Neural cell (in vitro differentiated cells): ENCODE measurements around the gene PCNA. TPM values are rescaled to one million over a fixed set of nuclear protein-coding genes. Genes with fewer than 3 reads are reported as not detected.

Source experiments
- H2AFZ ChIP-seq: fragments of 200-600, 300-800 bp; sonication (generic), shearing (Covaris generic); 2 replicates; pipeline ENCODE4 v1.6.0; 2014; ENCODE audit warnings: low read depth, mild to moderate bottlenecking, antibody characterized with exemption, low read length, moderate library complexity
- H3F3A ChIP-seq: fragments of 200-600 bp; shearing (Covaris generic); 2 replicates; pipeline ENCODE4 v1.6.1; 2016; ENCODE audit warnings: mild to moderate bottlenecking, moderate library complexity, mixed read lengths, antibody characterized with exemption, low read length; ENCODE audit not compliant: insufficient read depth, poor library complexity, severe bottlenecking
- H3K27ac ChIP-seq: fragments of 200-600, 300-800 bp; sonication (generic), shearing (Covaris generic); 2 replicates; pipeline ENCODE4 v1.5.1; 2014; ENCODE audit warnings: mild to moderate bottlenecking, low read length, moderate library complexity
- H3K27me3 ChIP-seq: fragments of 300-800, 200-600 bp; sonication (generic), shearing (Covaris generic); 2 replicates; pipeline ENCODE4 v1.6.0; 2014; ENCODE audit warnings: mild to moderate bottlenecking, low read depth, low read length, moderate library complexity; ENCODE audit not compliant: insufficient read depth
- H3K36me3 ChIP-seq: fragments of 300-800, 200-600 bp; sonication (generic), shearing (Covaris generic); 2 replicates; pipeline ENCODE4 v1.5.1; 2014; ENCODE audit warnings: mild to moderate bottlenecking, antibody characterized with exemption, low read length, moderate library complexity; ENCODE audit not compliant: insufficient read depth
- H3K4me2 ChIP-seq: fragments of 300-800, 200-600 bp; sonication (generic), shearing (Covaris generic); 2 replicates; pipeline ENCODE4 v1.6.0; 2014; ENCODE audit warnings: mild to moderate bottlenecking, low read length
- H3K4me3 ChIP-seq: fragments of 300-800, 200-600 bp; sonication (generic), shearing (Covaris generic); 2 replicates; pipeline ENCODE4 v1.5.1; 2014; ENCODE audit warnings: mild to moderate bottlenecking, low read length, moderate library complexity
- H3K79me2 ChIP-seq: fragments of 200-600 bp; shearing (Covaris generic); replicated peaks from 2 replicates; pipeline ENCODE4 v1.6.0; 2014; ENCODE audit warnings: mild to moderate bottlenecking, low read length, moderate library complexity; ENCODE audit not compliant: insufficient read depth
- H3K9ac ChIP-seq: fragments of 300-800, 200-600 bp; sonication (generic), shearing (Covaris generic); 2 replicates; pipeline ENCODE4 v1.6.1; 2016; ENCODE audit warnings: mild to moderate bottlenecking, low read length, mixed read lengths
- H3K9me2 ChIP-seq: fragments of 200-600 bp; shearing (Covaris generic); 2 replicates; pipeline ENCODE4 v1.6.1; 2016; ENCODE audit warnings: mild to moderate bottlenecking, low read length, mixed read lengths; ENCODE audit not compliant: insufficient read depth
- H3K9me3 ChIP-seq: fragments of 200-600, 300-800 bp; sonication (generic), shearing (Covaris generic); 2 replicates; pipeline ENCODE4 v1.6.1; 2016; ENCODE audit warnings: mild to moderate bottlenecking, mixed run types, low read length, moderate library complexity, mixed read lengths
- H4K20me1 ChIP-seq: fragments of 200-600 bp; shearing (Covaris generic); 2 replicates; pipeline ENCODE4 v1.6.1; 2016; ENCODE audit warnings: mild to moderate bottlenecking, mixed run types; ENCODE audit not compliant: insufficient read depth
- EP300 ChIP-seq: fragments of 450-650 bp; conservative IDR thresholded peaks from 2 replicates; pipeline ENCODE4 v1.6.1; 2014; ENCODE audit warnings: antibody characterized with exemption, mild to moderate bottlenecking, moderate library complexity; ENCODE audit not compliant: poor library complexity, severe bottlenecking
- EZH2 ChIP-seq: fragments of 200-600, 300-800 bp; shearing (Covaris generic), sonication (generic); IDR thresholded peaks from 2 replicates; pipeline ENCODE4 v1.6.1; 2014; ENCODE audit warnings: antibody characterized with exemption, low read length, borderline replicate concordance, mild to moderate bottlenecking; ENCODE audit not compliant: insufficient read depth, poor library complexity, severe bottlenecking
- MXI1 ChIP-seq: fragments of 450-650 bp; conservative IDR thresholded peaks from 2 replicates; pipeline ENCODE4 v1.6.1; 2014; ENCODE audit warnings: antibody characterized with exemption, mild to moderate bottlenecking; ENCODE audit not compliant: poor library complexity, severe bottlenecking
- POLR2AphosphoS5 ChIP-seq: IDR thresholded peaks from 2 replicates; pipeline ENCODE4 v1.6.1; 2012
- RAD21 ChIP-seq: fragments of 450-650 bp; conservative IDR thresholded peaks from 2 replicates; pipeline ENCODE4 v1.6.1; 2014; ENCODE audit warnings: antibody characterized with exemption, mild to moderate bottlenecking, moderate library complexity
- SMC3 ChIP-seq: fragments of 450-650 bp; conservative IDR thresholded peaks from 2 replicates; pipeline ENCODE4 v1.6.1; 2014; ENCODE audit warnings: antibody characterized with exemption, mild to moderate bottlenecking, moderate library complexity; ENCODE audit not compliant: poor library complexity
- TAF1 ChIP-seq: IDR thresholded peaks from 2 replicates; pipeline ENCODE4 v1.6.1; 2012; ENCODE audit warnings: low read depth
- polyA plus RNA-seq: library from polyadenylated mRNA; depleted of rRNA; stranded (reverse); fragments of >200 nt; gene quantifications from 2 replicates; pipeline ENCODE4 v1.2.3, GENCODE V29; 2014
- TF ChIP-seq, protein P1 (sequence below): fragments of 450-650 bp; IDR thresholded peaks from 2 replicates; pipeline ENCODE4 v1.5.1; 2014; ENCODE audit warnings: antibody characterized with exemption, mild to moderate bottlenecking, moderate library complexity; ENCODE audit not compliant: poor library complexity, severe bottlenecking
- TF ChIP-seq, protein P2 (sequence below): IDR thresholded peaks from 2 replicates; pipeline ENCODE4 v1.6.1; 2012; ENCODE audit warnings: borderline replicate concordance

PCNA gene
- polyA plus RNA-seq, 1 donor from 2014 or later: 165 TPM

DNA sequence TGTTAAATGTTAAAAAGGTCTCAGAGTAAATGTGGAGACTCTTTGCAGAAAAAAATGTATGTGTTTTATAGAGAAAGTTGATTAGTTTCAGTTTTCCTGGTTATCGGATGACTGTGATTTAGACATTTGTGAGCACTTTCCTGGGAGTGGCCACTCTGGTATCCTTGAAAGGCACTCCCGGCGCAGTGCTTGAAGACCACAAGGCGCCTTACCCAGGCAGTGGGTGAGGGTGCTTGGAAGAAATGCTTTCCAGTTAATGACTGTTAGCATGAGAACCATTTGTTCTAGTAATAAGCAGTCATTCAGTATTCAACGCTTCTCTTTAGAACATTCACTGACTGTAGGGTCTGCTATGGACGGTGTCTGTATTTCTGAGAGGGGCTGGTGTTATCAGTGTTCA, 14.2 kb upstream of the PCNA start:
- no peak overlapping the region for H2AFZ ChIP-seq
- no peak overlapping the region for H3K9ac ChIP-seq
- TF ChIP-seq MXI1: no peak
- no peaks in the 10 kb centered on the region for H3K9me2 ChIP-seq
- no peak overlapping the region for H3K27ac ChIP-seq
- H3K4me3 ChIP-seq: no peak overlapping the region
- no peaks in the 10 kb centered on the region for H3F3A ChIP-seq
- H3K27me3 ChIP-seq: no peaks in the 10 kb centered on the region
- peaks cover 80% of the 10 kb centered on the region for H3K79me2 ChIP-seq
- H3K9me3 ChIP-seq: no peaks in the 10 kb centered on the region
- H3K36me3 ChIP-seq: no peaks in the 10 kb centered on the region
- H3K4me2 ChIP-seq: no peak overlapping the region
- peaks cover 6% of the 10 kb centered on the region for H4K20me1 ChIP-seq

DNA sequence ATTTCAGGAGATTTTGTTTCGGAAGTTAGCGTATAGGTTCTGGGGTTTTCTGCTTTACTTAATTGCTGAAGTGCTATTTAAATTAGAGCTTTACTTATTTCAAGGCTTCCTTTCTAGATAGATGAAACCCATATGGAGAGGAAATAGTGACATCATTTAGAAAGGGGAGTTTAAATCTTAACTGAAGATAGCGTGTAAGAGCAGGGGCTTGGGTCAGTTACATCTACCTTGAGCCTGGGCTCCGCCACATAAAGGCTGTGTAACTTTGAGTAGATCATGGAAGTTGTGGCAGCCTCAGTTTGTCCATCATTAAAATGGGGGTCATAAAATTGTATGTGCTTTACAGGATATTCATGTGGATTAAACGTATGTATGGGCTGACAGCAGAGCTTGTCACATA, 11.7 kb upstream of the PCNA start:
- peaks cover 5% of the 10 kb centered on the region for H4K20me1 ChIP-seq
- TF ChIP-seq TAF1 (no peak), EP300 (no peak)
- peaks cover 4% of the 10 kb centered on the region for H3F3A ChIP-seq
- H3K9ac ChIP-seq: no peak overlapping the region
- no peaks in the 10 kb centered on the region for H3K9me3 ChIP-seq
- no peak overlapping the region for H3K27ac ChIP-seq
- no peaks in the 10 kb centered on the region for H3K27me3 ChIP-seq
- no peak overlapping the region for H3K4me3 ChIP-seq
- H3K4me2 ChIP-seq: no peak overlapping the region
- H2AFZ ChIP-seq: no peak overlapping the region
- no peaks in the 10 kb centered on the region for H3K9me2 ChIP-seq
- no peaks in the 10 kb centered on the region for H3K36me3 ChIP-seq
- peaks cover 78% of the 10 kb centered on the region for H3K79me2 ChIP-seq

DNA sequence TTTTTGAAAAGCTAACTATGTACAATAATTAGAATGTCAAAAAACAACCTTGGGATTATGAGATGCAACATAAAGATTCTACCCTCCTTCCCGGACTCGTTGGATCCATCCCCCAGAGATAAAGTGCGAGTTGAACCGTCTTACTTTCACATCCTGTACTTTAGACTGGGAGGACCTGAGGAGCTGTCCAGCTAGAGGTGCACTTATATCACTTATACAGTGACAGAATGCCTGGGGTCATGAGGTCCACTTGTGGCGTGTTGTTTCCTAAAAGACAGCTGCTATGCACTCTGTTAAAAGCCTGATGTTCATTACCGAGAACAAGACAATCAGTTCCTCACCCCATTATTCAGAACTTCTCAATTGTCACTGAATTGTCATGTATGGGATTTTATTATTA, 9.1 kb upstream of the PCNA start:
- Histone ChIP-seq H3K9me3 (no peaks in the 10 kb centered on the region), H3K4me3 (peak overlapping the region; percentile 91), H3K27me3 (no peaks in the 10 kb centered on the region), H3F3A (peaks cover 4% of the 10 kb centered on the region), H3K36me3 (no peaks in the 10 kb centered on the region), H2AFZ (no peak overlapping the region), H3K27ac (no peak overlapping the region), H3K9me2 (no peaks in the 10 kb centered on the region), H3K9ac (no peak overlapping the region), H3K79me2 (peaks cover 59% of the 10 kb centered on the region), H4K20me1 (no peaks in the 10 kb centered on the region), H3K4me2 (no peak overlapping the region)
- no peak for TF ChIP-seq POLR2AphosphoS5
- TF ChIP-seq TAF1: no peak
- TF ChIP-seq EP300: no peak
- no peak for TF ChIP-seq RAD21
- no peak for TF ChIP-seq MXI1
- TF ChIP-seq, protein P1, sequence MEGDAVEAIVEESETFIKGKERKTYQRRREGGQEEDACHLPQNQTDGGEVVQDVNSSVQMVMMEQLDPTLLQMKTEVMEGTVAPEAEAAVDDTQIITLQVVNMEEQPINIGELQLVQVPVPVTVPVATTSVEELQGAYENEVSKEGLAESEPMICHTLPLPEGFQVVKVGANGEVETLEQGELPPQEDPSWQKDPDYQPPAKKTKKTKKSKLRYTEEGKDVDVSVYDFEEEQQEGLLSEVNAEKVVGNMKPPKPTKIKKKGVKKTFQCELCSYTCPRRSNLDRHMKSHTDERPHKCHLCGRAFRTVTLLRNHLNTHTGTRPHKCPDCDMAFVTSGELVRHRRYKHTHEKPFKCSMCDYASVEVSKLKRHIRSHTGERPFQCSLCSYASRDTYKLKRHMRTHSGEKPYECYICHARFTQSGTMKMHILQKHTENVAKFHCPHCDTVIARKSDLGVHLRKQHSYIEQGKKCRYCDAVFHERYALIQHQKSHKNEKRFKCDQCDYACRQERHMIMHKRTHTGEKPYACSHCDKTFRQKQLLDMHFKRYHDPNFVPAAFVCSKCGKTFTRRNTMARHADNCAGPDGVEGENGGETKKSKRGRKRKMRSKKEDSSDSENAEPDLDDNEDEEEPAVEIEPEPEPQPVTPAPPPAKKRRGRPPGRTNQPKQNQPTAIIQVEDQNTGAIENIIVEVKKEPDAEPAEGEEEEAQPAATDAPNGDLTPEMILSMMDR: no peak
- TF ChIP-seq, protein P2, sequence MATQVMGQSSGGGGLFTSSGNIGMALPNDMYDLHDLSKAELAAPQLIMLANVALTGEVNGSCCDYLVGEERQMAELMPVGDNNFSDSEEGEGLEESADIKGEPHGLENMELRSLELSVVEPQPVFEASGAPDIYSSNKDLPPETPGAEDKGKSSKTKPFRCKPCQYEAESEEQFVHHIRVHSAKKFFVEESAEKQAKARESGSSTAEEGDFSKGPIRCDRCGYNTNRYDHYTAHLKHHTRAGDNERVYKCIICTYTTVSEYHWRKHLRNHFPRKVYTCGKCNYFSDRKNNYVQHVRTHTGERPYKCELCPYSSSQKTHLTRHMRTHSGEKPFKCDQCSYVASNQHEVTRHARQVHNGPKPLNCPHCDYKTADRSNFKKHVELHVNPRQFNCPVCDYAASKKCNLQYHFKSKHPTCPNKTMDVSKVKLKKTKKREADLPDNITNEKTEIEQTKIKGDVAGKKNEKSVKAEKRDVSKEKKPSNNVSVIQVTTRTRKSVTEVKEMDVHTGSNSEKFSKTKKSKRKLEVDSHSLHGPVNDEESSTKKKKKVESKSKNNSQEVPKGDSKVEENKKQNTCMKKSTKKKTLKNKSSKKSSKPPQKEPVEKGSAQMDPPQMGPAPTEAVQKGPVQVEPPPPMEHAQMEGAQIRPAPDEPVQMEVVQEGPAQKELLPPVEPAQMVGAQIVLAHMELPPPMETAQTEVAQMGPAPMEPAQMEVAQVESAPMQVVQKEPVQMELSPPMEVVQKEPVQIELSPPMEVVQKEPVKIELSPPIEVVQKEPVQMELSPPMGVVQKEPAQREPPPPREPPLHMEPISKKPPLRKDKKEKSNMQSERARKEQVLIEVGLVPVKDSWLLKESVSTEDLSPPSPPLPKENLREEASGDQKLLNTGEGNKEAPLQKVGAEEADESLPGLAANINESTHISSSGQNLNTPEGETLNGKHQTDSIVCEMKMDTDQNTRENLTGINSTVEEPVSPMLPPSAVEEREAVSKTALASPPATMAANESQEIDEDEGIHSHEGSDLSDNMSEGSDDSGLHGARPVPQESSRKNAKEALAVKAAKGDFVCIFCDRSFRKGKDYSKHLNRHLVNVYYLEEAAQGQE: no peak
- TF ChIP-seq SMC3: no peak
- TF ChIP-seq EZH2: no peak
